NOMO-1 treated with dmso at 0.1 percent for 144 hours (cell line): ENCODE results near the gene COPG2.

Experiments used
- DNase-seq: peaks from one replicate; lab custom pipeline; 2025; ENCODE audit not compliant: unreplicated experiment; lab: John Stamatoyannopoulos, UW

Gene COPG2

GRCh38 chr7:130476297-130477150, 192.0 kb downstream of the COPG2 start:
- no peak for DNase-seq

DNA sequence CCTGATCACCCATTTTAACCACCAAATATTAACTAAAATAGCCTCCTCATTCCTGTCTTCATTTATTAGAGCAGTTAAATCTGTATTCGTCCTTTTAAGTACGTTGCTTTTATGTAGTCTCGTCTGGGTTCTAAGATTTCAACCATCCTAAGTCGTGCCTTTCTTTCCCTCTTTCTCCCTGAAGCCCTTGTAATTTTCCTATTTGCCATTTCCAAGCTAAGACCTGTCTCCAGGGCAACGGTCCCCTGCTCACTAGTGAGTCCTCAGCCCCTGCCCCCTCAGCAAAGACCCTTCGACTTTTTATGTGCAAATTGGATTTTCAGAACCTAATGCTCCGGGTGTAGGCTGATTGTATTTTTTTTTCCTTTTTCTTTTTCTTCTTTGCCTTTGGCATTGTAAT, 192.8 kb downstream of the COPG2 start:
- DNase-seq = no peak

DNA sequence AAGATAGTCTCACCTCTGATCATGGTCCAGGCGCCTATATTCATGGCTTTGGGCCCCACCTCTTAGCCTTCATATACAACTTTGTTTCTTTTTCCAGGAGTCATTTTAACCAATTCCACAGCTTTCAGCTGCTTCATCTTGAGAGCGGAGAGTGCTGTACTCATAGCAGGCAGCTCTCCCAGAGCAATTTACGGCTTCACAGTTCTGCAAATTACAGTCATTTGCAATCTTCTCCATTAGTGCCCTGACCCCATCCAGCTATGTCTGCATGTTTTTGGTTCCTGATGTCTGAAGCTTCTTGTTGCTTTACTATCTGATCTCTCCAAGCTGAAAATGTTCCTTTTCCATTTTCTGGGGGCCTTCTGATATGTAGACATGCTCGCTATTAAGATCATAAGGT, 194.7 kb downstream of the COPG2 start:
- DNase-seq = no peak

DNA sequence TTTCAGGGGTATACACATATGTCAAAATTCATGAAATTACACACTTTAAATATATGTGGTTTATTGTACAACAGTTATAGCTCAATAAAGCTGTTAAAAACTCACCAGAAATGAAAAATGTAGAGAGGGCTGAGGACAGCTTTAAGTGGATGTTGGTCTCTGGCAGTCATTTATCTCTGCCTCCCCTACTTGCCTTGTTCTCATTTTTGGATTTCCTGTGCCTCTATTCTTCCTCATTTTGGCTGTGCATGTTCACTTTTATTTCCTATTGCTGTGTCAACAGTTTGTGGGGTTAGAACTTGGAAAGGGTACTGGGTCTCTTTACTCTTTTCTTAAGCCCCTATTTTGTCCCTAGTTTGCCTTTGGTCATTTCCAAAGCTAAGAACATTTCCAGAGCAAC, 195.3 kb downstream of the COPG2 start:
- DNase-seq = no peak

DNA sequence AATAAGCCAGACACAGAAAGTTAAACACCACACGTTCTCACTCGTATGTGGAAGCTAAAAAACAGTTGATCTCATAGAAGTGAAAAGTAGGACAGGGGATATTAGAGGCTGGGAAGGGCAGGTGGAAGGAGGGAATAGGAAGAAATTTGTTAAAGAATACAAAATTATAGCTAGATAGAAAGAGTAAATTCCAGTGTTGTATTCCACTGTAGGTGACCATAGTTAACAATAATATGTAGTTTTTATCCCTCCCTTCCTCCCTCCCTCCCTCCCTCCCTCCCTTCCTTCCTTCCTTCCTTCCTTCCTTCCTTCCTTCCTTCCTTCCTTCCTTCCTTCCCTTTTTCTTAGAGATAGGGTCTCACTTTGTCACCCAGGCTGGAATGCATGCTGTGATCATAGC, 196.6 kb downstream of the COPG2 start:
- no peak for DNase-seq

GRCh38 chr7:130468612-130469011, 199.9 kb downstream of the COPG2 start:
- DNase-seq = no peak

- no peak for DNase-seq
Measured at GRCh38 chr7:130463553-130464434, 204.8 kb downstream of the COPG2 start.

- DNase-seq = no peak
Measured at GRCh38 chr7:130461272-130461671, 207.3 kb downstream of the COPG2 start.

DNA sequence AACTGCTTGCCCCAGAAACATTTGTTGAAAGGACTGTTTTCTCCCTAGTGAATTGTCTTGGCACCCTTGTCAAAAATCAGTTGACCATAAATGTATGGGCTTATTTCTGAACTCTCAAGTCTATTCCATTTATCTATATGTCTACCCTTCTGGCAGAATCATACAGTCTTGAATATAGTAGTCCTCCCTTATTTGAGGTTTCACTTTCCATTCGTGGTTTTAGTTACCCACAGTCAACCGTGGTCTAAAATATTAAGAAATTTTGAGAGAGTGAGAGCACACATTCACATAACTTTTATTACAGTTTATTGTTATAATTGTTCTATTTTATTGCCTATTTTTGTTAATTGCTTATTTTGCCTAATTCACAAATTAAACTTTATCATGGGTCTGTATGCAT, 210.3 kb downstream of the COPG2 start:
- DNase-seq = no peak
